Activated CD8-positive, alpha-beta memory T cell treated with anti-CD3 and anti-CD28 coated beads, Interleukin-2, amount 50 U/mL, for 24 hours (primary cell): Measurements from ENCODE around the gene ZSWIM4.
"Not testable (repeated sequence)": the region's sequence is repeated elsewhere in the genome, so short reads cannot be mapped to it uniquely, and the experiment has no call there.

Experiments
- DNase-seq: peaks from one replicate; pipeline ENCODE4 v3.0.0-alpha.2; 2020; ENCODE audit errors: extremely low read depth

Gene ZSWIM4

DNA sequence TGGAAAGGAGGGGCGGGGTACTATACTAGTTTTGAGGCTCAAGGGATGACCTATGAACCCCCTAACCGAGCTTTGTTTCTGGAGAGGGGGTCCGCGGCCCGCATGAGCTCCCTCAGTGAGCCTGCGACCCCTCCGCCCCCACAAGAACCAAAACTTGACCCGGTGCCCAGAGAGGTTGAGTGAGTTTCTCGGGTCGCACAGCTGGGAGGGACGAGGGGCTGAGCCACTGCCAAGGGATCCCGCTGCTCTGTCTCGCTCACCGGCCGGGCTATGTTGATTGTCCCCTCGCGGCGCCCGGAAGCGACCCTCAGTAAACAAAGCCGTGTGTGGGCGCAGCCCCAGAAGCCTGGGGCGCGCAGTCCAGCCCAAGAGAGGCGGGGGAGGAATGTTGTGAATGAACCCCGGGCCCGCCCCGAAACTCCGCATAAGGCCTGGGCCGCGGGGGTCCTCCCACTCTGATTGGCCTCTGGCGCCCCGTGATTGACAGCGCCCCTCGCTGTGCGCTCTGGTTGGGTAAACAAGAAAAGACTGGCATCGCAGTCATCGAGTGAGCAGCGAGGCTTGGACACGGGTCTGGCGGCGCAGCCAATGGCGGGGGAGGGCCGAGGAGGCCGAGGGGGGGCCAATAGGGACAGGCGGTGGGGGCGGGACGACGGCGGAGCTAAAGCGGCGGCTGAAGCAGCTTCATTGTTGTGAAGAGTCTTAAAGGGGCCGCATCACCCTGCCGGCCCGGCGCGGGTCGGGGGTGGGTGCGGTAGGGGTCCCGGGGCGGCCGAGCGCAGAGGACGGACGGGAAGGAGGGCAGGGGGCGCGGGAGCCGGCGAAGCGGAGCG, at the start of gene ZSWIM4:
Gene ZSWIM4, plus strand, starts transcription at position 687 of the 833 bp plus-strand sequence. CDS start 206 bp downstream, outside the sequence.
- peak; percentile 90 for DNase-seq

DNA sequence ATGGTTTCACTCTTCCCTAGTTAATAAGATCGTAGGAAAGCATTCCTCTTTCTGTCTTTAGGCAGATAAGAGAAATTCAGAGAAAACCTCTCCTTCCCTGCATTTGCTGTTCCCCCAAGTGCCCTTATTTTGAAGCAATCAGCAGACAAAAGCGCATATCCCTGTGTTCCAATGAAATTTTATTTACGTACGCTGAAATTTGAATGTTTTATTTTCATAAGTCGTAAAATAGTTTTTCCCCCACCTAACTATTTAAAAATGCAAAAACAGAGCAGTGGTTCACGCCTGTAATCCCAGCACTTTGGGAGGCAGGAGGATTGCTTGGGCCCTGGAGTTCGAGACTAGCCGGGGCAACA, 48.2 kb upstream of the ZSWIM4 start:
- DNase-seq = no peak

DNA sequence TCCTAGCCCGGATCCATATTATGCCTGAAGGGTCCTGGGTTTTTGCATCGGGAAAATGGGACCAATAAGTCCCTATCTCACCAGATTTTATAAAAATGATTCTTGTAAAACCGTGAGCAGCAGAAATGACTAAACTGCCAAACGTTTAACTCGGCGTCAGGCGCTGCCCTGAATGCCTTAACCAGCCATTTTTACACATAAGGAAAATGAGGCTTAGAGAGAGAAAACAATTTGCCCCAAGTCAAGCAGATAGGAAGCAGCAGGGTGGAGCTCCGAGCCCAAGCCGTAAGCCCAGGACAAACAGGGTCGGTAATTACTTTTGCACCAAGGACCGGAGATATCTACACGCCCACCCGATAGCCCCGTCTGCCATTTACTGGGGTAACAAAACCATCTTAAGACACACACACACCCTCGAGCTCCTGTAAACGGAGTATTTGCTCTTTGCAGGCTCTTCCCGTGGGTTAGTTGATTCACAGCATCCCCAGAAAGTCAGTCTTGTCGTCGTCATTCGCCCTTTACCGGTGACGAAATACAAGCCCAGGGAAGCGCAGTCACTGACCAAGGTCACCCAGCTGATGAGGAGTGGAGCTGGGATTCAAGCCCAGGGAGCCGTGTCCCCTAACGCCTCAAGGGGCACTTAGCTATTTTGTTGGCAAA, 46.9 kb upstream of the ZSWIM4 start:
- no peak for DNase-seq

DNA sequence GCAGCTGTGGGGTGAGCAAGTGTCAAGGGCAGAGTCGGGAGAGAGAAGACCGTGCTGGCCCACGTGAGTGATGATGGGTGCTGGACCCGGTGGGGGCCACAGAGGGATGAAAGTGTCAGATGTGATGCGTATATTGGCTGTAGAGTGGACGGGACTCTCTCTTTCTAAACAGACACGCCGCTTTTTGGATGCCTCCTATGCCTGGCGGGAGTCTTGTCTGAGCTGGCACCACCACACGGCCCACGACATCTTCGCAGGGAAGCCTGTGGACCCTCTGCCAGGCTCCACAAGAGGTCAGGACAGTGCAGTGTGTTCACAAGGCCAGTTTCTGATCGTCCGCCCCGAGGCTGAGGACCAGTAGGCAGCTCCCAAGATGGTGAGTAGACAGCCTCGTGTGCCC, 43.8 kb upstream of the ZSWIM4 start:
- DNase-seq = no peak

DNA sequence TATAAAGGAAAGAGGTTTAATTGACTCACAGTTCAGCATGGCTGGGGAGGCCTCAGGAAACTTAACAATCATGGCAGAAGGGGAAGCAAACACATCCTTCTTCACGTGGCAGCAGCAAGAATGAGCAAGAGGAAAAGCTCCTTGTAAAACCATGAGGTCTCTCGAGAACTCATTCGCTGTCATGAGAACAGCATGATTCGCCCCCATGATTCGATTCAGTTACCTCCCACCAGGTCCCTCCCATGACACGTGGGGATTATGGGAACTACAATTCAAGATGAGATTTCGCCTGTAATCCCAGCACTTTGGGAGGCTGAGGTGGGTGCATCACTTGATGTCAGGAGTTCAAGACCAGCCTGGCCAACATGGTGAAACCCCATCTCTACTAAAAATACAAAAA, 41.6 kb upstream of the ZSWIM4 start:
- not testable (repeated sequence) for DNase-seq

DNA sequence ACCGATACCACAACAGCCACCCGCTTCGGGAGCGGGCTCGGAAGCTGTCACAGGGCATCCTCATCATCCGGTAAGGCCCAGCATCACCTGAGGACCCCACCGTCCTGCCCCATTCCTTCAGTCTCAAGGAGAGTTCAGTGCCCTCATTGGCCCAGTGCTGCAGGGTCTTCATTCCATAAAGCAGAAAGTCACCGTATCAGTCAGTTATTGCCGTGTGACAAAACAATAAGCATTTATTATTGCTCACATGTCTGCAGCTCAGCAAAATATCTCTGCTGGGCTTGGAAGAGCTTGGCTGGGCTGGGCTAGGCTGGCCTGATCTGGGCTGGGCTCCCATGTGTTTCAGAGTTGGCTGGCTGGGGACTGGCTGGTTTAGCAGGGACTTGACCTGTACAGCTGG, 39.0 kb upstream of the ZSWIM4 start:
- no peak for DNase-seq

DNA sequence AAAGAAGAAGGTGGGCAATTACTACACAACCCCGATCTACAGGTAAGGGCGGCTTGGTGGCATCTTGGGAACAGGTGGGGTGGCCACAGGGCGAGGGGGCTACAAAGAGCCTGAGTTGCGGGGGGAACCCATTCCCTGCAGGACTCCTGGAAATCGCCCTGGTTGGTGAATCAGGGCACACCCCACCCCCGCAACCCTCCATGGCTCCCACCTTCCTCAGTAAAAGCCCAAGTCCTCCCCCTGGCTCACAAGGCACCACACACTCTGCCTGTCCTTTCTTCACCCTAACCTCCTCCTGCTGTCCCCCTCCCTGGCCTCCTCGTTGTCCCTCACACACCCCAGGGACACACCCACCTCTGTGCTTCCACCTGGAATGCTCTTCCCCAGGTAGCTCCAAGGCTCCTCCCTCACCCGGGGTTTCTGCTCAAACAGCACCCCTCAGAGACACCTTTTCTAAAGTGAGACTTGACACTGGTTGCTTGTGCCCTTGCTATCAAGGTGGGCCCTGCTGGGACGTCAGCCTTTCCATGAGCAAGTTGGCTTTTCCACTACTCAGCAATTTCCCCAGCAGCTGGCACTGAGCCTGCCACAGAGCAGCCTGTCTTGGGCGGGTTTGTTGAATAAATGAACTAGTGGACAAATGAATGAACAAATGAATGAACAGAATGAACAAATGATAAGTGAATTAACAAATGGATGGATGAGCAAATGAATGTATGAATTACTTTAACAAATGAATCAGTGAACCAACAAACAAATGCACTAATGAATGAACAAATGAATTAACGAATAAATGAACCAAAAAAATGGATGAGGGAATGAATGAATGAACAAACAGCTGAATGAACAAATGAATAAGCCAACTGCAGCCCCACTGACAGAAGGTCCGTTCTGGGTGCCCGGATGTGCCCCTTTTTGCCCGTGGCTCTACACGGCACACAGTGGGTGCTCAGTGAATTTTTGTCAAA, 37.2 kb upstream of the ZSWIM4 start:
- no peak for DNase-seq

DNA sequence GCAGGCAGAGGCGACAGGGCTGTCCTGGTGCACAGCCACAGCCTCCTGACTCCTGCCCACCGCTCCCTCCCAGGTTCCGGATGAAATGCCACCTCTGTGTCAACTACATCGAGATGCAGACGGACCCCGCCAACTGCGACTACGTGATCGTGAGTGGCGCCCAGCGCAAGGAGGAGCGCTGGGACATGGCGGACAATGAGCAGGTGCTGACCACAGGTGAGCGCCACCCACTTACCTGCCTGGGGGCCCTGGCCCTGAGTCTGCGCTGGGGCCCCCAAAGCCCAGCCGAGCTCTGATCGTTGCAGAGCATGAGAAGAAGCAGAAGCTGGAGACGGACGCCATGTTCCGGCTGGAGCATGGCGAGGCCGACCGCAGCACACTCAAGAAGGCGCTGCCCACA, 36.4 kb upstream of the ZSWIM4 start:
- no peak for DNase-seq

DNA sequence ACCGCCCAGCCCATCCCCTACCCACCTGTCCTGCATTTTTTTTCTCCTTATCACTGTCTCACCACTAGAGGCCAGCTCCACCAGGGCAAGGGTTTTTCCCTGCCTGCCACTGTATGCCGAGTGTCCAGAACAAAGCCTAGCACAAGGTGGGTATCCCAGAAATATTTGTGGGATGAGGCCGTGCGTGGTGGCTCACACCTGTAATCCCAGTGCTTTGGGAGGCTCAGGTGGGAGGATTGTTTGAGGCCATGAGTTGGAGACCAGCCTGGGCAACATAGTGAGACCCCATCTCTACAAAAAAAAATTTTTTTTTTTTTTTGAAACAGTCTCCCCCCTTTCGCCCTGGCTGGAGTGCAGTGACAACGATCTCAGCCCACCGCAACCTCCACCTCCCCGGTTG, 33.8 kb upstream of the ZSWIM4 start:
- no peak for DNase-seq

DNA sequence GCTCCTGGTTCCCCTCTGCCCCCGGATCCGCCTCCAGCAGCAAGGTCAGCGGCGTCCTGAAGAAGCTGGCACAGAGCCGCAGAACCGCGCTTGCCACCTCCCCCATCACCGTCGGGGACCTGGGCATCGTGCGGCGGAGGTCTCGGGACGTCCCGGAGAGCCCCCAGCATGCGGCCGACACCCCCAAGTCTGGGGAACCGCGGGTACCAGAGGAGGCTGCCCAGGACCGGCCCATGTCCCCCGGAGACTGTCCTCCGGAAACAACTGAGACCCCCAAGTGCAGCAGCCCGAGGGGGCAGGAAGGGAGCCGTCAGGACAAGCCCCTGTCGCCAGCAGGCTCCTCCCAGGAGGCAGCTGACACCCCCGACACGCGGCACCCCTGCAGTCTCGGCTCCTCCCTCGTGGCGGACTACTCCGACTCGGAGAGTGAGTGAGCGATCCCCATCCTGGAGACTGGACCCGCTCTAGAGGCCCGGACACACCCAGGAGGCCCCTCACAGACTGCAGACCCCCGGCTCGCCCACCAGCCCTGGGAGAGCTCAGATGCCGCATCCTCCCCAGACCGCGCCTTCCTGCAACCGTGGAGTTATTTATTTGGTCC, 32.5 kb upstream of the ZSWIM4 start:
- no peak for DNase-seq

DNA sequence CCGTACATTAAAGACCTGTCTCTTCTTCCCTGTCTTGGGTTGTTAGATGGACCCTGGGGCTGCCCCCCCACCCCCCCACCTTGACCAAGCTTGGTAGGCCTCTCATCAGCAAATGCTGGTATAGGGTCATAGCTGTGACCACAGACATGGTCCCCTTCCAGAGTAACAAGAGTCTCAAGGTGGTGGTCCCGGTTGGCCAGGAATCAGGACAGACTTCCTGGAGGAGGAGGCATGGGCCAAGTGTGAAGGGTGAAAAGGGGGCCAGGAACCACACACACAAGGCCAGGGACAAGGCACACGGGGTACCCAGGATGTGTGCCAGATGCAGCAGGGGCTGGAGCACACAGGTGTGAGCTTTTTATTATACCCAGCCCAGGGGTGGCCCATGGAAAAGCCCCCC, 32.0 kb upstream of the ZSWIM4 start:
- no peak for DNase-seq

DNA sequence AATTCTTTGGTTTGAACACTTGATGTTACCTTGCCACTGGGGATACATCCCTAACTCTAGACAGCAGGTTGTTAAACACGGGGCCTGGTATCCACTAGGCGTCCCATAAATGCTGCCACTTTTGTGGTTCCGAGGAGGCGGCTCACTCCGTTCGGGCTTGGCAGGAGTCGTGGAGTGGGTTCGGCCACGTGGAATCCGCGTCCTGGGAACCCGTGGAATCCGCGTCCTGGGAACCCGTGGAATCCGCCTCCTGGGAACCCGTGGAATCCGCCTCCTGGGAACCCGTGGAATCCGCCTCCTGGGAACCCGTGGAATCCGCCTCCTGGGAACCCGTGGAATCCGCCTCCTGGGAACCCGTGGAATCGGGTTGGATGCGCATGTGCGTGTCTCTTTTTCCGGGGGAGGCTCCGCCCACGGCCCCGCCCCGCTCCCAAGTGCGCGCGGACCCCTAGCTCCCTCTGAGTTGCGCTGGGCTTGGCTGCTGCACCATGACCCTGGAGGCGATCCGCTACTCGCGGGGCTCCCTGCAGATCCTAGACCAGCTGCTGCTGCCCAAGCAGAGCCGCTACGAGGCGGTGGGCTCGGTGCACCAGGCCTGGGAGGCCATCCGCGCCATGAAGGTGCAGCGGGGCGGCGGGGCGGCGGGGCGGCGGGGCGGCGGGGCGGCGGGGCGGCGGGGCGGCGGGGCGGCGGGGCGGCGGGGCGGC, 31.0 kb upstream of the ZSWIM4 start, which contains the start of gene MRI1:
Gene MRI1, plus strand, starts transcription at position 422 of the 707 bp plus-strand sequence. Its CDS starts 67 bp downstream, at position 489.
- no peak for DNase-seq

DNA sequence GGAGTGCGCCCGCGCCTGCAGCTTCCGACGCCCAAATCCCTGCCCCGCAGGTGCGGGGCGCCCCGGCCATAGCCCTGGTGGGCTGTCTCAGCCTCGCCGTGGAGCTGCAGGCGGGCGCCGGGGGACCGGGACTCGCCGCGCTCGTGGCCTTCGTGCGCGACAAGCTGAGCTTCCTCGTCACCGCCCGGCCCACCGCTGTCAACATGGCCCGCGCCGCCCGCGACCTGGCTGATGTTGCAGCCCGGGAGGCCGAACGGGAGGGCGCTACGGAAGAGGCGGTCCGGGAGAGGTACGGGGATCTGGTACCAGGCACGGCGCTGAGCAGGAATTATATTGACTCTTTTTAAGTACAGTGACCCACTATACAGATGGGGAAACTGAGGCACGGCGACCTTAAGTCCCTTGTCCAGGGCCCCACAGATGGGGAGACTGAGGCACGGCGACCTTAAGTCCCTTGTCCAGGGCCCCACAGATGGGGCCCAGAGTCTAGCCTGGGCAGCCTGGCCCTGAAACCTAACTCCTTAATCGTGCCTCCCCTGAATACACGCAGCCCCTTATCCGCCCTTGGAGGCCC, 30.3 kb upstream of the ZSWIM4 start:
- no peak for DNase-seq

DNA sequence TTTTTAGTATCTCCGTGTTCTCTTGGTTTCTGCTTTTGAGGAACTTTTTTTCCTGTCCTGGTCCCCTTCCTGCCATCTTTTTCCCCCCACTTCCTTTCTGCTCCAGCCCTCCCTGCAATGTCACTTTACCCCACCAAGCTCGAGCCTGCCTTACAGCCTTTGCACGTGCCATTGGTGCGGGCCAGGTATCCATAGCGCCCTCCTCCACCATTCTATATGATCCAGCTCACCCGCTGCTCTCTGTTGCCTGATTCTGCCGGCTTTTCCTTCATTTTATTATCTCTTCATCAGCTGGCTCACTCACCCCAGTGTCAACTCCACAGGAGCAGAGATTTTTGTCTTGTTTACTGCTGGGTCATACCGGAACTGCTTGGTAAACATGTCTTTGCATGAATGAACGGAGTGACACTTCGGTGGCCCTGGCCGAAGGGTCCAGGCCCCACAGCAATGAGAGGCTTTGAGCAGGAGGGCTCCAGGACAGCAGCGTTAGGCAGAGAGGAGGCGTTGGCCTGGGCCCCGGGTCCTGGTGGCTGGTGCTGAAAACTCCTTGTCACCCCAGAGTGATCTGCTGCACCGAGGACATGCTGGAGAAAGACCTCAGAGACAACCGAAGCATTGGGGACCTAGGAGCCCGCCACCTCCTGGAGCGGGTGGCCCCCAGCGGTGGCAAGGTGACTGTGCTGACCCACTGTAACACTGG, 29.7 kb upstream of the ZSWIM4 start:
- no peak for DNase-seq

DNA sequence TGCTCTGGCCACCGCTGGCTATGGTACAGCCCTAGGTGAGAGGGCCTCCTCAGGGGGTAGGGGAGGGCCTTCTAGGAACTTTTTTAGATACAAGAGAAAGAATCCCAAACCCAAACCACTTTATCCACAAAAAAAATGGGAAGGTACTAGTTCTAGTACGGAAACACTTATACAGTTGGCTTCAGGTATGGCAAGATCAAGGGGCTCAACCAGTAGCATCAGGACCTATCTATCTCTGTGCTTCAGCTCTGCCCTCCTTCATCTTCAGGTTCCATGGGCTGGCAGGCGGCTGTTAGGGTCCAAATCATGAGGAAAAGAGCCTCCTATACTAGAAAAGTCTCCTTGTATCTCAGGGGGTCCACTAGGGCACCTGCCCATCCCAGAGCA, 29.2 kb upstream of the ZSWIM4 start:
- no peak for DNase-seq

DNA sequence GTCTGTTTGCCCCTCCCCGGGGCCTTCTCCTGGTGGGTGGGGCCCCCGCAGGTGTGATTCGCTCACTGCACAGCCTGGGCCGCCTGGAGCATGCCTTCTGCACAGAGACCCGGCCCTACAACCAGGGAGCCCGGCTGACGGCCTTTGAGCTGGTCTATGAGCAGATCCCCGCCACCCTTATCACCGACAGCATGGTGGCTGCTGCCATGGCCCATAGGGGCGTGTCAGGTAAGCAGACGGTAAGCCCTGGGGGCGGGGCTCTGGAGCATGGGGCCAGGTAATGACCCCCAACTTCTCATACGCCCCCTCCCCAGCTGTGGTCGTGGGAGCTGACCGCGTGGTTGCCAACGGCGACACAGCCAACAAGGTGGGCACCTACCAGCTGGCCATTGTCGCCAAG, 26.7 kb upstream of the ZSWIM4 start:
- DNase-seq = no peak

DNA sequence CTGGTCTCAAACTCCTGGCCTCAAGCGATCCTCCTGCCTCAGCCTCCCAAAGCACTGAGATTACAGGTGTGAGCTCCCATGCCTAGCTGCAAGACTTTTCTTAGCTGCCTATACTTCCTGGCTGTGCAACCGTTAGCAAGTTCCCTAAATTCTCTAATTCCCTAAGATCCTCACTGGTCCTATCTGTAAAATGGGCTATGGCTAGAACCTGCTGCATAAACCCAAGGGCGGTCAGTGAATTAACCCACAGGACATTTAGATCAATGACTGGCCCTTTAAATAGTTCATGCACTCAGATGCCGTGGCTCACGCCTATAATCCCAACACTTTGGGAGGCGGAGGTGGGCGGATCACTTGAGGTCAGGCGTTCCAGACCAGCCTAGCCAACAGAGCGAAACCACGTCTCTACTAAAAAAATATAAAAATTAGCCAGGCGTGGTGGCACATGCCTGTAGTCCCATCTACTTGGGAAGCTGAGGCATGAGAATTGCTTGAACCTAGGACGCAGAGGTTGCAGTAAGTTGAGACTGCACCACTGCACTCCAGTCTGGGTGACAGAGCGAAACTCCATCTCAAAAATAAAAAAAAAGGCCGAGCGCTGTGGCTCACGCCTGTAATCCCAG, 25.1 kb upstream of the ZSWIM4 start:
- DNase-seq = no peak

DNA sequence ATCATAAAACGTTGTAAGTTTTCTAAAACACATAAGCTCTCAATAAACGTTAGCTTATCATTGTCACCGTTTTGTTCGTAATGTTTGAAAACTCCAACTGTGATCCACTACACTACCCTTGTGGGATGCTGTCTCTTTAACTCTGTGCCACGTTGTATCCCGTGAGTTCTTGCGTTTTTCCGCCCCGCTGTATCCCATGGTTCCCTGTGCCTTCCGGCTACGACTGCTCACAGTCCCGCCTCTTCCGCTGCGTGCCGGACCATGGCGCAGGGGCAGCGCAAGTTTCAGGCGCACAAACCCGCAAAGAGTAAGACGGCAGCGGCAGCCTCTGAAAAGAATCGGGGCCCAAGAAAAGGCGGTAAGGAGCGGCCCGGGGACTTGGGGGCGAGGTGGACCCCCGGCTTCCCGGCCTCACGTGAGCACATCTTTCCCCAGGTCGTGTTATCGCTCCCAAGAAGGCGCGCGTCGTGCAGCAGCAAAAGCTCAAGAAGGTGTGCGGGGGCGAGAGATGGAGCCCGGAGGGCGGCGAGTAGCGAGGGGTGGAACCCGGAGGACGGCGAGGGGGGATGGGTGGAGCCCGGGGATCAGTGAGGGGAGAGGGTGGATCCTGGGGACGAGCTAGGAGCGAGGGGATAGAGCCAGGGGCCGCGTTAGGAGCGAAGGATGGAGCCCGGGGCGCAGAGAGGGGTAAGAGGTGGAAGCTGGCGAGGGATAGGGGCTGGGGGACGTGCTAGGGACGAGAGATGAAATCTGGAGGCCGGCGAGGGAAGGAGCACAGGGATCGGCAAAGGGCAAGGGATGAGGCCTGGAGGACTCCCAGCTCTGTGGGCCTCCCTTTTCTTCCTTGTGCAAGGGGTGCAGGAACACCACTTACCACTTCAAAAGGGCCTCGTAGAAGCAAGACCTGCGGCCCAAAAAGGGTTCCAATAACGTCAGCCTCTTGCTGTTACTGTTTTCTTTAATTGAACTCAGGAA, 20.7 kb upstream of the ZSWIM4 start, which contains the start of gene C19orf53:
Gene C19orf53, plus strand, starts transcription at position 240 of the 975 bp plus-strand sequence. Its CDS starts 22 bp downstream, at position 262.
- DNase-seq = peak; percentile 74
